ENCODE results near the gene FAM174C.

Gene FAM174C

GRCh38 chr19:1275260-1275975 lies at the start of gene FAM174C:
Gene FAM174C, plus strand, starts transcription at chr19:1275530. Its CDS starts 20 bp downstream, at chr19:1275550.
- DNase-seq (ENCODE audit: low spot score): peak; percentile 97

GRCh38 chr19:1226227-1226518 lies 49.2 kb upstream of the FAM174C start:
- no peak for DNase-seq (ENCODE audit: low spot score)

- no peak for DNase-seq (ENCODE audit: low spot score)
Measured at GRCh38 chr19:1226522-1227303, 48.6 kb upstream of the FAM174C start.

- DNase-seq (ENCODE audit: low spot score): no peak
Measured at GRCh38 chr19:1227304-1228054, 47.9 kb upstream of the FAM174C start.

- no peak for DNase-seq (ENCODE audit: low spot score)
Measured at GRCh38 chr19:1228161-1228957, 47.0 kb upstream of the FAM174C start.

DNA sequence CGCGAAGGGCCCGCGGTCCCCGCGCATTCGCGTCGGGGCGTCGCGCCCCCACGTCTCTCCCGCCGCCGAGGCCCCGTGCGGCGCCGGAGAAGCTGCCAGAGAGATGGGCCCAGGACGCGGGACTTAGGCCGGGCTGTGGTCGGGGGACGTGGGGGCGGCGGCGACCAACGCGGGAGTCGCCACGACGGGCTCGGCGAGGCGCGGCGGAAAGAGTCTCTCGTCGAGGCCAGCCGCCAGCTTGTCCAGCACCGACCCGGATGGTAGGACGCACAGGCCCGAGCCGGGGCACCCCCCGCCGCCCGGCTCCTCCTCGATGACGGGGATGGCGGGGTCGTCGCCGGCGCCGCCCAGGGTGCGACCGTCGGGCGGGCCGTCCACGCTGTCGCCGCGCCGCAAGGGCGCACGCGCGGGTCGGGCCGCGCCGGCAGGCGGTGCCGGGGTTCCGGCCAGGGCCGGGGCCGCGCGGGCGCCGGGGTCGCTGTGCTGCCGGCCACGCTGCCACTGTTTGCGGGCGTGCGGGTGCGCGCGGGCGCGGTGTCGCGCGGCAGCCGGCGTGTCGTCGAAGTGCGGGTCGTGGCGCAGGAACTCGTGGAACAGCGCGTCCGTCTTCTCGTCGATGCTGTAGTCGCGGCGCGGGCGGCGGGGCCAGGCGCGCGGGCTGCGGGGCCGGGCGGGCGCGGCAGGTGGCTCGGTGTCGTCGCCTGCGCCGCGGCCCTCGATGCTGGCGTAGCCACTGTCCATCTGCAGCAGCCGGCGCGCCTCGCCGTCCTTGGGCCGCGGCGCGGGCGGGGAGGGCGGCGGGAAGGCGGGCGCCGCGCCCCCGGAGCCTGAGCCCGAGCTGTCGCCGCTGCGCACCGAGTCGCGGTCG lies 46.0 kb upstream of the FAM174C start:
- DNase-seq (ENCODE audit: low spot score): no peak

DNA sequence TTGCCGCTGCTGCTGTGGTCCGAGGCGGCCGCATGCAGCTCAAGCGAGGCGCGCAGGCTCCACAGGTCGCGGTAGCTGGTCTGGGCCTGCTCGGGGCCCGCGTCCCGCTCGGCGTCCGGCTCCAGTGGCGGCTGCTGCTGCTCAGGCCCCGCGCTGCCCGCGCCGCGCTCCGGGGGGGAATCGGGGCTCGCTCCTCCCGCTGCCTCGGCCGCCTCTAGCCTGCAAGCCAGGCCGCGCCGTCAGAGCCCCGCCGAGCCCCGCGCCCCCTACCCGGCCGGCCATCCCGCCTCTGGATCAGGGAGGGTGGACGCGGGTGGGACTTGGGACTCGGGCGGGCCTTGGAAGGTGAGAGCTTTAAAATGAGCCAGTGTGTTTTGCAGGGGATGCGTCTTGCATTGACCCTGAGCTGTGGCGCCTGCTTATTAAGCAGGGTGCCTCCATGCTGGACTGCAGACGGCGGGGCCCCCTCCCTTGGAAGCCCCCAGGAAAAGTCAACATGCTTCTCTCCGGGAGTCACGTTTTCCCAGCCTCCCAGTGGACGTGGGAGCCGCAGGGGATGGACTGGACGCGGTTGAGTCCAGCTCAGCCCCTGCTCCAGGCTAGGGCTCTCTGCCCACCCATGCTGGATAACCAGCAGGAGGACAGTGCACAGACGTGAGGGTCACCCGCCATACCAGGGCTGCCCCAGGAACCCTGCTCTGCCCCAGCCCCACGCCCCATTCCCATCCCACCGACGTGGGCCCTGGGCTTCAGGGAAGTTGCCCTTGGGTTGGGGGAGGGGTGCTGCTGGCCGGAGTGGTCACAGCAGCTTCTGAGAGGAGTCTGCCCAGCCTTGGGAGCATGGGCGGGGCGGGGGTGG lies 45.2 kb upstream of the FAM174C start:
- no peak for DNase-seq (ENCODE audit: low spot score)

DNA sequence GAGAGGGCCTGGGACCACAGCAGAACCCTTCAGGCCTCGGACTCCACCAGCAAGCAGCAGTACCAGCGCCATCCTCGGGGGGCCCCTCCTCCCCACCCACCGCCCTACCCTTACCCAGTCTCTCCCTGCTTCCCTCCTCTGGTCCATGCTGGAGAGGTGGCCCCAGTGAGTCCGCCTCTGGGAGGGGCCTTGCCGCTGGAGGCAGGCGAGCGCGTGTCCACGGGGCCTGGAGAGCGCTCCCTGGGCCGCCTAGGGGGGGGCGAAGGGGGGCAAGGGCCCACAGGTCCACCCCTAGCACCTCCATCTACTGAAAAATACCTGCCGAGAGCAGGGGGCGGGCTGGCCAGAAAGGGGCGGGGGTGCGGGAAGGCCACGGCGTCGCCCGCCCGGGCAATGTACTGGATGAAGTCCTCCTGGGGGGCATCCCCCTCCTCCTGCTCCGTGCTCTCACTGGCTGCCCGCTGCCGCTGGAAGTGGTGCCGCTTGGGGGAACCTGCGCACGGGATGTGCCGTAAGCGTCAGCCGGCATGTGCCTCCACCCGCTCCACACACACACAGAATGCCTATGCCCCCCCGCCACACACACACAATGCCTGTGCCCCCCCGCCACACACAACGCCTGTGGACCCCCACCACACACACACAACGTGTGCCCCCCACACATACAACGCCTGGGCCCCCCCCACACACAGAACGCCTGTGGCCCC lies 44.4 kb upstream of the FAM174C start:
- DNase-seq (ENCODE audit: low spot score): no peak

DNA sequence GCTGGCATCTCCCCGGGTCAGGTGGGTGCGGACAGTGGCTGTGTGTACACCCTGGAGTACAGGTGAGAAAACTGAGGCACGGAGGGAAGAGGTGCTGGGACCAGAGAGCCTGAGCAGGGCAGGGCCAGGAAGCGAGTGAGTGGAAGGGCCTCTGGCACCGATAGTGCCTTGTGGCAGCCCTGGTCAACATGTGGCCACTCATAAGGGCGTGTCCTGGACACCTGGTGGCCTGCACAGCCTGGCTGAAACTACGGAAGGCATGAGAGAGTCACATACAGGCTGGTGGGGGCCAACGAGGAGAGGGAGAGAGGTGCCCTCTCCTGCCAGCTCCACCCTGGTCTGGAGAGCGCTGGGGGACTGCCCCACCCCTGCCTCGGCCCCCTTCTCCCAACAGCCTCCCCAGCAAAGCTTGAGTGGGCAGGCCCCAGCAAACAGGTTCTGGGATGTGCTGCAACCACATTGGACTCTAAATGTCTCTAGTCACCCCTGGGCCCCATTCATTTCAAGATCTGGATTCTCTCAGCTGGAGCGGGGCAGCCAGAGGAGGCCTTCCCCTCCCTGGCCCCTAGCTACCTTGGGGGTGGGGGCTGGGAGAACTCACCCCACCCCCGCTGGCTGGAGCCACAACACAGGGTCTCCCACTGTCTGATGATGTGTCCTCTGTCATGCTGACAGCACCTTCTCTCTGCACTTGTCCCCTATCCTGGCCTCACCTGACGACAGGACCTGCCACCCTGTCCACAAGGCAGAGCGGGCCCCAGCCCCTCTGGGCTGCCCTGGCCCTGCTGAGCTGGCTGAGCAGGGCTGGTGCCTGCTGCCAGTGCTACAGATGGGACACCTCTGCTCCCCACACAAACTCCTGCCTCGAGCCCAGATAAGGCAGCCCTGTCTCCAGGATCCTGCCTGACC lies 43.3 kb upstream of the FAM174C start:
- DNase-seq (ENCODE audit: low spot score): no peak

GRCh38 chr19:1232652-1233072 lies 42.7 kb upstream of the FAM174C start:
- no peak for DNase-seq (ENCODE audit: low spot score)

GRCh38 chr19:1233115-1233667 lies 42.1 kb upstream of the FAM174C start:
- DNase-seq (ENCODE audit: low spot score): no peak

- no peak for DNase-seq (ENCODE audit: low spot score)
Measured at GRCh38 chr19:1234051-1234954, 41.0 kb upstream of the FAM174C start.

DNA sequence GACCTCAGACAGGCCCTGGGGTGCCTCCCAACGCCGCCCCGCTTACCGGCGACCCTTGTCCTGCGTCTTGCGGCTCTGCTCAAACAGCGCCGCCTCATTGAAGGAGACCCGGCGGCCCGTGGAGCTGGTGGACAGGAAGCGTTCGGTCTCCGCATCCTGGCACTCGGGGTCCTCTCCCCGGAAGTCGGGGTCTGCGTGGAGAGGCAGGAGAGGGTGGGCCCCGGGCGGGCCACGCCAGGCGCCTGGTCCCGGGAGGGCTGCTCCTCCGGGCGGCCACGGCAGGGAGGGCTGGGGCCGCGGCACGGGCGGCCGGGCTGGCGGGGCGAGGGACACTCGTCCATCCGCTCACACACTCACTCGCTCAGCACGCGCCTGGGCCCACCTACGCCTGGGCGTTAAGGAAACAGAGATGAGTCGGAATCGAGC lies 40.4 kb upstream of the FAM174C start:
- no peak for DNase-seq (ENCODE audit: low spot score)

DNA sequence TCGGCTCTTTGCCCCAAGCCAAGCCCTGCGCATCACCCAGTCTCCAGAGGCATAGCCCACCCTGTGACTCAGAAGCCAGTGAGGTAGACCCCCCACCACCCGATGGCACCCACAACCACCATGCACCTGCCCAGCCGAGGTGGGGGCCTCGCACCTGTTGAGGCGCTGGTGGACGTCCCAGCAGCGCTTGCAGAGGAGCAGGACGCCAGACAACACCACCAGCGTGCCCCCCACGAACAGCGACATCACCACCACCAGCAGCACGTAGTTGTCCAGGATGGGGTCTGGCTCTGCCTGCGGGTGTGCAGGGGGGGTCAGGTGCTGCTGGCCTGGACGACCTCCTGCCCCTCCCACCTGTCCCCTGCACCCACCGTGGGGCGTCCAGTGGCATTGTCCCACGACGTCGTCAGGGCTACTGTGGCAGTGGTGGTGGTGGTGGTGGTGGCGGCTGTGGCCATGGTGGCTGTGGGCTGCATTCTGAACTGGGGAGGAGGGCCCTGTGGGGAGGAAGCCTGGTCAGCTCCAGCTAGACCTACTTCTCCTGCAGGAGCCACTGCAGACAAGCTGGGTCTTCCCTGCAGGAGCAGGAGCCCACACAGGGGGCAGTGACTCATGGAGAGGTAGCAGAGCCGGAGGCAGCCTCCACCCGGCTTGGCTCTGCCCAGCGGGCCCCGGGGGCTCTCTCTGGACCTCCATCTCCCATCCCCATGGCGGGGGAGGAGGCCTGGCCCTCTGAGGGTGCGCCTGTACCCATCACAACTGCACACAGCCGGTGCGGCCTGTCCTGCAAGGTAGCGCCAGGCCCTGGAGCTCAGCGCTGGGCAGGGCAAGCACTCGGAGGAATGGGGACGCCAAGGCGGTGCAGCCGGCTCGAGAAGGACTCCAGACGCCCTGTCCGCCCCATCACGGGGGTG lies 39.4 kb upstream of the FAM174C start:
- no peak for DNase-seq (ENCODE audit: low spot score)

GRCh38 chr19:1236576-1236975 lies 38.8 kb upstream of the FAM174C start:
- DNase-seq (ENCODE audit: low spot score): no peak
